Measurements from ENCODE around the gene AKR1C1.
"Not testable (repeated sequence)": the region's sequence is repeated elsewhere in the genome, so short reads cannot be mapped to it uniquely, and the experiment has no call there.

DNA sequence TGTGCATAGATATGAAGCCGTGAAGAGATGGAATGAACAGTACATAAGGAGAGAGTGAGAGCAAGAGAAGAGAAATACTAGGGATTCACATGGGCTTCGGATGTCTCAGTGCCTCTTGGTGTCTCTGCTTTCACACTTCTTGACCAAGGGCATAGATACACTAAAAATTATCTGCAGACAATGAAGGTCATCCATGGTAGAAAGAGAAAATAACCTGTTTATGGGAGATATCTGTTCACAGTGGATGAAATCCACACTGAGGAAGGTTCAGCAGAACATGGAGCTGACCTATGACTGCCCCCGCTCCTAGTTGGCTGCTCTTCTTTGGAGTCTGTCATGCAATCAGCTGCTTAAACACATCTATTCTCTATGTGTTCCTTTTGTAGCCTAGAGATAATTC lies 6.1 kb downstream of the AKR1C1 start:
- TF ChIP-seq, protein P1, sequence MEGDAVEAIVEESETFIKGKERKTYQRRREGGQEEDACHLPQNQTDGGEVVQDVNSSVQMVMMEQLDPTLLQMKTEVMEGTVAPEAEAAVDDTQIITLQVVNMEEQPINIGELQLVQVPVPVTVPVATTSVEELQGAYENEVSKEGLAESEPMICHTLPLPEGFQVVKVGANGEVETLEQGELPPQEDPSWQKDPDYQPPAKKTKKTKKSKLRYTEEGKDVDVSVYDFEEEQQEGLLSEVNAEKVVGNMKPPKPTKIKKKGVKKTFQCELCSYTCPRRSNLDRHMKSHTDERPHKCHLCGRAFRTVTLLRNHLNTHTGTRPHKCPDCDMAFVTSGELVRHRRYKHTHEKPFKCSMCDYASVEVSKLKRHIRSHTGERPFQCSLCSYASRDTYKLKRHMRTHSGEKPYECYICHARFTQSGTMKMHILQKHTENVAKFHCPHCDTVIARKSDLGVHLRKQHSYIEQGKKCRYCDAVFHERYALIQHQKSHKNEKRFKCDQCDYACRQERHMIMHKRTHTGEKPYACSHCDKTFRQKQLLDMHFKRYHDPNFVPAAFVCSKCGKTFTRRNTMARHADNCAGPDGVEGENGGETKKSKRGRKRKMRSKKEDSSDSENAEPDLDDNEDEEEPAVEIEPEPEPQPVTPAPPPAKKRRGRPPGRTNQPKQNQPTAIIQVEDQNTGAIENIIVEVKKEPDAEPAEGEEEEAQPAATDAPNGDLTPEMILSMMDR (IDR thresholded peaks at IDR 0.05), result not testable (repeated sequence)
- TF ChIP-seq ZFX (IDR thresholded peaks at IDR 0.05; ENCODE audit: borderline replicate concordance), result not testable (repeated sequence)
